Stimulated activated CD4-positive, alpha-beta T cell treated with anti-CD3 and anti-CD28 coated beads, Interleukin-1b, Interleukin-23, amount 100 ng/mL, for 4 hours (primary cell): ENCODE results near the gene FAM3D.
"Not testable (repeated sequence)": the region's sequence is repeated elsewhere in the genome, so short reads cannot be mapped to it uniquely, and the experiment has no call there.

Experiments used
- DNase-seq, 2 donors: peaks; one replicate each; pipeline ENCODE4 v3.0.0-alpha.2; 2020; ENCODE audit warnings: low read depth in 2 of 2

FAM3D gene

GRCh38 chr3:58683466-58683865, 16.9 kb upstream of the FAM3D start:
- no peak for DNase-seq

DNA sequence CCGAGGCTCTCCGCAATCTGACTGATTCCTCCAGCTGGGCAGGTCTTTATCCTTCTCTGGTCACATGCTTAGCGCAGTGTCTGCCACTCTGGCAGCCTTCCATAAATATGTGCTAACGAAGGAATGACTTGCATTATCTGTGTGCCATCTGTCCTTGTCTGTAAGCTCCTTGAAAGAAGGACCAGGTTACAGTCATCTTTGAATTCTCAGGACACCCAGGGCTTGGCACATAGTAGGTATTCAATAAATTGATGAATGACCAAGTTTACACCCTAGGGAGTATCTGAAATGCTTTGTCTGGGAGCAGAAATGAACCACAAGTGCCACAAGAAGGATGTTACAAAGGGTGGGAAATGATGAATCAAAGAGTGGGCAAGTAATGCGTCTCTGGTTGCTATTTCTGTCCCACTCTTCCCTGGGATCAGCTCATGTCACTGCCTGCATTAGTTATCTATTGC, 16.5 kb upstream of the FAM3D start:
- DNase-seq = no peak

DNA sequence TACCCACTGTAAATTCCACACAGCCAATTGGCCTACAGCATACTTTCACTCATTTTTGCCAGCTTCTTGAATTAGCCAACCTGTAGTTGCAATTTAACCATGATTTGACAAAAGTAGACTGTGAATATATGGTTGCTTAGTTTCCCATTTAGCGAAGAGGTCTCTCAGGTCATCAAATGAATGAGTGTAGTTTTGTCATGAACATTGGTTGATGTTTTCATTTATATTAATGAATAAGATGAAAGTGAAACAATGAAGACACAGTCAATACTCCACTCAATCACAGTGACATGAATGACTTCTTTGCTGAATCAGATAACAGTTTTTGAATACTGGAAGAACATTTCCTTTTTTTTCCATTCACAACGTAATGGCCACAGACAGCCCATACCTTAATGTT, 15.3 kb upstream of the FAM3D start:
- DNase-seq = no peak

- DNase-seq = no peak
Observed at GRCh38 chr3:58680879-58681525, 14.4 kb upstream of the FAM3D start.

DNA sequence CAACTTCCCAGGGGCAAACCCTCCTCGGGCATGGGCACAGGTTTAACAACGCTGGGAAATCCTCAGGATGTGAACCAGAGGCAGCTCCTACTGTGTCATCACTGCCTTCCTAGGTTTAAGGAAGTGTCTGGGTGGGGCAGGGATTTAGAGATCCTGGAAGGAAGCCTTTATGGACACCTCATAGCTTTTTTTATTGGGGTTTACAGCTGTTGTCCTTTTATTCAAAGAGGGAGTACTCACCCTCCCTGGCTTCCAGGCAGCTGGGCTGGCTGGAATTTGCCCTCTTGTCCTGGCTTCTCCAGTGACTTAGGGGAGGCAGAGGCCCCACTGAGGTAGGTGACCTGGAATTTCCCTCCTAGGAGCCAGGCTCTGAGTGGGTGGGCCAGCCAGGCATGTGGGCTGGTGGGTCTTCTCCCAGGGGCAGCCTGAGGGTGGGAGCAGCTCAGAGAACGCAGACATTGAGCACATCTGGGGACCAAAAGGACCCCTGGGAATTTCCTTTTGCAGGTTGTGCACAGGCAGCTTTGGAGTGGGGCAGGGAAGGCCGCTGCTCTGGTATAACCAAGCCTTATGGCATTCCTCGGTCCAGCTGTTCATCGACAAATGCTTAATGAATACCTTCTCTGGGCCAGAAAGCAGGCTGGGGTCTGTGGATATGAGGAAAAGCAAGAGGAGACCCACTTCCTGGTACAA, 13.5 kb upstream of the FAM3D start:
- no peak for DNase-seq

GRCh38 chr3:58679446-58679845, 12.9 kb upstream of the FAM3D start:
- DNase-seq = no peak

DNA sequence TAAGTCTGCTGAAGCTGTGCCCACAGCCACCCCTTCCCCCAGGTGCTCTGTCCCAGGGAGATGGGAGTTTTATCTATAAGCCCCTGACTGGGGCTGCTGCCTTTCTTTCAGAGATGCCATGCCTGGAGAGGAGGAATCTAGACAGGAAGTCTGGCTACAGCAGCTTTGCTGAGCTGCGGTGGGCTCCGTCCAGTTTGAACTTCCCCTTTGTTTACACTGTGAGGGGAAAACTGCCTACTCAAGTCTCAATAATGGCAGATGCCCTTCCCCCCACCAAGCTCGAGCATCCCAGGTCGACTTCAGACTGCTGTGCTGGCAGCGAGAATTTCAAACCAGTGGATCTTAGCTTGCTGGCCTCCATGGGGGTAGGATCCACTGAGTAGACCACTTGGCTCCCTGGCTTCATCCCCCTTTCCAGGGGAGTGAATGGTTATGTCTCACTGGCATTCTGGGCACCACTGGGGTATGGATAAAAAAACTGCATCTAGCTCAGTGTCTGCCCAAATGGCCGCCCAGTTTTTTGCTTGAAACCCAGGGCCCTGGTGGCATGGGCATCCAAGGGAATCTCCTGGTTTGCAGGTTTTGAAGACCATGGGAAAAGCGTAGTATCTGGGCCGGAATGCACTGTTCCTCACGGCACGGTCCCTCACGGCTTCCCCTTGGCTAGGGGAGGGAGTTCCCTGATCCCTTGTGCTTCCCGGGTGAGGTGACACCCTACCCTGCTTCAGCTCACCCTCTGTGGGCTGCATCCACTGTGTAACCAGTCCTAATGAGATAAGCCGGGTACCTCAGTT, 11.8 kb upstream of the FAM3D start:
- not testable (repeated sequence) for DNase-seq

DNA sequence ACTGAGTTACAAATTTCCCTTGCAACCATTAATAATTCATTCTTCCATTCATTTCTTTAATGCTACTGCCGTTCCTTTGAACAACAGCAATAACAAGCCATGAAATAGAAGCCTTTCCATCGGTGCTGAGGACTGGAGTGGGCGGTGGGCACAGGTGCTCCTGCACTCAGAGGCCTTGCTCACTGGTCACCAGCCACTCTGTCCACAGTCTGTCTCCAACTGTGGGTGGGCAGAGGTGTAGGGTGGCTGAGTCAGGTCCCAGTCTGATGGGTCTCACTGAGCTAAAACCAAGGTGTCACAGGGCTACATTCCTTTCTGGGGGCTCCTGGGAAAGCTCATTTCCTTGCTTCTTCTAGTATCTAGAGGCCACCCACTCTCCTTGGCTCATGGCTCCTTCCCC, 6.3 kb upstream of the FAM3D start:
- no peak for DNase-seq

DNA sequence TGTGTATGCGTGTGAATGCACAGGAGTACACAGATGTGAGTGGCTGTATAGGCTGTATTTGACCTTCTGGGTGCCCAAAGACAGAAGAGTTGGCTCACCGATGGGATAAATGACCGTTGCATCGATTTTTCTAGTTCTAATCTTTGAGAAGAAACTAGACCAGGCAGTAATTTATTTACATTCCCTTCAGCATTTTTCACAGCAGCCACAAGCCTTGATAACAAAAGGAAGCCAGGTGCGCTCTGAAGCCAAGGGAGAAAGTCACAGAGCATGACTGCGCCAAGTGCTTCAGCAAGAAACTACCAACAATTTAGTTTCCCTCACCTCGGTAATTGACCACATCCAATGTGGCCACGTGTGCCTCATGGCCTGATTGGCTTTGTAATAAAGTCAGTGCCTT, 5.9 kb upstream of the FAM3D start:
- DNase-seq = no peak

DNA sequence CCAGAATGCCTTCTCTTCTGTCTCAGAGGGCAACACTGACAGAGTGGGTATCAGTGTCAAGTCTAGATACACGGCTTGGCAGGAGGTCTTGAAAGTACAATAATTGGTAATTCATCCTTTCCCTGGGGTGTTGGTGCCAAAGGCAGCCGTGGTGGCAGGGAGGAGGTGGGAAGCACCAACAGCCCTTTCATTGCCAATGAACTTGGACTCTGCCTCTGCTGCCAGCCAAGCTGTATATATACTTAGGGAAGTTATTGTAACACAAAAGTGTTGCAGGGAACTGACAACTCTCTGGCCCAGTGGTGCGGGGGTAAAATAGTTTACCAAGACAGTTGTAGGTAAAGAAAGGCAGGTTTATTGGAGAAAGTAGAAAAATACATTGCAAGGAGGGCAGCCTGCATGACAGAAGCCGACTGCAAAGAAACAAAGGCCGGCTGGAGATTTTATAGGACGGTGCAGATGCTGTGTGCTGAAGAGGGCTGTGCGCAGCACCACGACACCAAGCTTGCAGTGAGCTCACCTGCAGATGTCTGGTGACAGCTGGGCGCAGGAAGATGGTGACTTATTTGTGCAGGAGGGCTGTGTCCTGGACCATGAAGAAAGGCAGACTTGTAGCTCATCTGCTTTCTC, 4.0 kb upstream of the FAM3D start:
- DNase-seq = no peak

GRCh38 chr3:58668247-58668646, 1.7 kb upstream of the FAM3D start:
- DNase-seq = no peak

GRCh38 chr3:58667704-58668103, 1.1 kb upstream of the FAM3D start:
- no peak for DNase-seq

- DNase-seq = no peak
Observed at GRCh38 chr3:58667229-58667628, 655 bp upstream of the FAM3D start.

- DNase-seq = no peak
Observed at GRCh38 chr3:58665405-58665804, 1.2 kb downstream of the FAM3D start.

- no peak for DNase-seq
Observed at GRCh38 chr3:58664611-58665010, 2.0 kb downstream of the FAM3D start.

DNA sequence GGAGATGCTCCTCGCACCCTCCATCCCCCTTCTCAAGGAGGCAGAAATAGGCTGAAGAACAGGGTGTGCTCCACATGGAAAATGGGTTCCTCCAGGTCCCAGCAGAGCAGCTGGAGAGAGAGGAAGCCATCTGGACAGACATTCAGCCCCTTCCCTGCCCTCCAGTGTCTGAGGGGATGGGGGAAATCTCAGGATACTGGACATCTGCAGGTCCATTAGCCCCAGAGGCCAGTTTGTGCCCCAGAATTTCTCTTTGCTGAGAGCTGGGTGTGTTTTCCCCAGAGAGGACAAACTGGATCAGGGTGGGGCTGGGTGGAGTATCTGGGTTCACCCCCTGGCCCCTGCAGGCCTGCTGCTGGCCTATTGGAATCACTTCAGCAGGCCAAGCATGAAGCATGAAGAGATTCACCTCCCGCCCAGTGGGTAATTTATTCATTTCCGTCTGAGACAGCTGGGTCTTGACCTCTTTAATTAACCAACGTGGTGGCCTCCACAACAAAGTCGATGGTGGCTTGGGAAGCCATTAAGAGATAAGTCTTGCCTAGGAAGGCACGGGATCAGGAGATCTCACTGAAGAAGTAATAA, 4.6 kb downstream of the FAM3D start:
- DNase-seq = no peak

GRCh38 chr3:58660998-58661397, 5.6 kb downstream of the FAM3D start:
- DNase-seq = no peak

DNA sequence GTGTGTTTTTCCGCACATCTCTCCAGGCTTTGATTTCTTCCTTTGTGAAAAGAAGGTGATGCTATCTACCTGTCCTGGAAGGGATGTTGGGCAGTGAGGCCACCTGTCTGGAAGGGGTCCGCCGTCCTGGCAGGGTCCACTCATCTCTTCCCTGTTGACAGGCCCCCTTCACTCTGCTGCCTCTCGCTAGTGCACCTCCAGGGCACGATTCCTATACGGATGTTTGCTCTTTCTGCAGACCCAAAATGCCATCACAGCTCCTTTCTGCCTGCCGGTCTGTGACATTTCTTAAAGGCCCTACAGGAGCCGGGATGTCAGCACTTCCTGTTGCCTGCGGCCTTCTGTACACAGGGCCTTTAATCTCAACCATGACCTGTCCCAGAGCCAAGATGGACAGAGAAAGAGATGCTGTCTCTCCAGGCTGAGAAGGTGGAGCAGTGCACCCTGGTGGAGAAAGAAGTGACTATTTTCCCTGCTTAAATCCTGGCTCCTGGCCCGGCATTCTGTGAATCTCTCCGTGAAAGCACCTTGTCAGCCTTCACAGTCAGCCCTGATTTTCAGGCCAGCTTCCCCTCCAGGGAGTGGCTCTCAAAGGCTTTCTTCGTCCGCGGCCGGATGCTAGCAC, 7.4 kb downstream of the FAM3D start:
- DNase-seq = no peak

DNA sequence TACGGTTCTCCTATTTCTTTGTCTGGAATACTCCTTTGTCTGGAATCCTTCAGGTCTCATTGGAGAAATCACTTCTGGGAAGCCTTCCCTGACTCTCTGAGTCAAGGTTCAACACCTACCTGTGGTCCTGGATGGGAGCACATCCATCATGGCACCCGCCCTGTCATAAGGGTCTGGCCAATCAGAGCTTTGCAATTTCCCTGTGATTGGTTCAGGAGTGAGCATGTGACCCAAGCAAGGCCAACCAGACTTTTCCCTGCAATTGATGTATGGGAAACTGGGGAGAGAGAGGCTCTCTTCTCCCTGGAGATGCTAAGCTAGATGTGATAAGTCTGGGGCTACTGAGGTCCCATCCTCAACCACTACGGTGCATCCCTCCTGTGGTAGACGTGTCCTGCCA, 8.1 kb downstream of the FAM3D start:
- no peak for DNase-seq

GRCh38 chr3:58657571-58658141, 8.9 kb downstream of the FAM3D start:
- no peak for DNase-seq

GRCh38 chr3:58657036-58657520, 9.5 kb downstream of the FAM3D start:
- DNase-seq = no peak
